Measurements from ENCODE around the gene MMP28.

- TF ChIP-seq POLR2A (IDR thresholded peaks at IDR 0.05) = no peak
- TF ChIP-seq CTCF (IDR thresholded peaks at IDR 0.05) = no peak
These were observed 17.0 kb upstream of the MMP28 start for GRCh38 chr17:35812456-35812855.
